KMS-11 (cell line): ENCODE measurements around the gene FOXJ2.
"Not testable (repeated sequence)": the region's sequence is repeated elsewhere in the genome, so short reads cannot be mapped to it uniquely, and the experiment has no call there.

Experiments
- H2AFZ ChIP-seq: fragments of 200-600 bp; sonication (generic); 2 replicates; pipeline ENCODE4 v1.6.1; 2016; ENCODE audit warnings: antibody characterized with exemption, mixed run types, low read depth
- H3K27ac ChIP-seq: fragments of 200-600 bp; sonication (generic); 2 replicates; pipeline ENCODE4 v1.6.1; 2016; ENCODE audit warnings: mild to moderate bottlenecking, mixed run types
- H3K27me3 ChIP-seq: fragments of 200-600 bp; sonication (generic); 2 replicates; pipeline ENCODE4 v1.6.1; 2017; ENCODE audit warnings: mild to moderate bottlenecking, low read depth, mixed run types, moderate library complexity; ENCODE audit not compliant: insufficient read depth
- H3K36me3 ChIP-seq: fragments of 200-600 bp; sonication (generic); 2 replicates; pipeline ENCODE4 v1.6.1; 2017; ENCODE audit warnings: mild to moderate bottlenecking, mixed run types; ENCODE audit not compliant: insufficient read depth
- H3K4me1 ChIP-seq: fragments of 200-600 bp; sonication (generic); 2 replicates; pipeline ENCODE4 v1.6.1; 2016; ENCODE audit warnings: mild to moderate bottlenecking, low read depth, mixed run types; ENCODE audit not compliant: poor library complexity, severe bottlenecking
- H3K4me2 ChIP-seq: fragments of 200-600 bp; sonication (generic); 2 replicates; pipeline ENCODE4 v1.7.0; 2016; ENCODE audit warnings: mild to moderate bottlenecking, mixed run types
- H3K4me3 ChIP-seq: fragments of 200-600 bp; sonication (generic); IDR thresholded peaks from 2 replicates; pipeline ENCODE4 v1.6.1; 2017; ENCODE audit warnings: low read depth, low read length, mixed read lengths; ENCODE audit not compliant: insufficient read depth
- H3K79me2 ChIP-seq: fragments of 200-600 bp; sonication (generic); 2 replicates; pipeline ENCODE4 v1.6.1; 2016; ENCODE audit warnings: low read depth, mixed run types; ENCODE audit not compliant: insufficient read depth
- H3K9ac ChIP-seq: fragments of 200-600 bp; sonication (generic); 2 replicates; pipeline ENCODE4 v1.6.1; 2016; ENCODE audit warnings: mild to moderate bottlenecking, mixed run types
- H4K20me1 ChIP-seq: fragments of 200-600 bp; sonication (generic); 2 replicates; pipeline ENCODE4 v1.6.1; 2016; ENCODE audit warnings: mild to moderate bottlenecking, mixed run types; ENCODE audit not compliant: insufficient read depth
- CTCF ChIP-seq: fragments of 200-600 bp; sonication (generic); conservative IDR thresholded peaks from 2 replicates; pipeline ENCODE4 v1.6.1; 2017; ENCODE audit warnings: low read depth, mild to moderate bottlenecking, antibody characterized with exemption, low read length, moderate library complexity, mixed read lengths

The FOXJ2 gene

GRCh38 chr12:8011331-8011730 is 21.2 kb upstream of the FOXJ2 start:
- no peak overlapping the region for H3K9ac ChIP-seq
- no peaks in the 10 kb centered on the region for H3K36me3 ChIP-seq
- no peaks in the 10 kb centered on the region for H3K4me1 ChIP-seq
- H4K20me1 ChIP-seq = no peaks in the 10 kb centered on the region
- H3K4me2 ChIP-seq = no peak overlapping the region
- no peak for TF ChIP-seq CTCF
- H3K4me3 ChIP-seq = no peak overlapping the region
- no peak overlapping the region for H2AFZ ChIP-seq
- no peaks in the 10 kb centered on the region for H3K27me3 ChIP-seq
- no peak overlapping the region for H3K27ac ChIP-seq
- H3K79me2 ChIP-seq = no peaks in the 10 kb centered on the region

- H2AFZ ChIP-seq = no peak overlapping the region
- H3K4me3 ChIP-seq = no peak overlapping the region
- no peaks in the 10 kb centered on the region for H3K4me1 ChIP-seq
- no peaks in the 10 kb centered on the region for H3K27me3 ChIP-seq
- H3K9ac ChIP-seq = no peak overlapping the region
- no peak for TF ChIP-seq CTCF
- H3K27ac ChIP-seq = no peak overlapping the region
- H3K79me2 ChIP-seq = no peaks in the 10 kb centered on the region
- no peak overlapping the region for H3K4me2 ChIP-seq
- H4K20me1 ChIP-seq = no peaks in the 10 kb centered on the region
- H3K36me3 ChIP-seq = no peaks in the 10 kb centered on the region
Measured at GRCh38 chr12:8012651-8013309, 19.7 kb upstream of the FOXJ2 start.

- no peaks in the 10 kb centered on the region for H4K20me1 ChIP-seq
- H2AFZ ChIP-seq = no peak overlapping the region
- no peak overlapping the region for H3K4me3 ChIP-seq
- H3K36me3 ChIP-seq = no peaks in the 10 kb centered on the region
- H3K79me2 ChIP-seq = no peaks in the 10 kb centered on the region
- H3K27me3 ChIP-seq = no peaks in the 10 kb centered on the region; the same call in 1 of the 2 replicates
- no peak for TF ChIP-seq CTCF
- H3K4me2 ChIP-seq = no peak overlapping the region
- no peak overlapping the region for H3K9ac ChIP-seq
- no peak overlapping the region for H3K27ac ChIP-seq
- no peaks in the 10 kb centered on the region for H3K4me1 ChIP-seq
Measured at GRCh38 chr12:8014836-8015235, 17.7 kb upstream of the FOXJ2 start.

GRCh38 chr12:8018213-8018612 is 14.3 kb upstream of the FOXJ2 start:
- not testable (repeated sequence) for H3K27ac ChIP-seq, H4K20me1 ChIP-seq, H3K36me3 ChIP-seq, H3K79me2 ChIP-seq, H2AFZ ChIP-seq, H3K27me3 ChIP-seq, H3K9ac ChIP-seq, H3K4me3 ChIP-seq, H3K4me2 ChIP-seq, H3K4me1 ChIP-seq
